RWPE2 (cell line): ENCODE measurements around the gene G6PD.
"Not testable (repeated sequence)": the region's sequence is repeated elsewhere in the genome, so short reads cannot be mapped to it uniquely, and the experiment has no call there.

Source experiments
- ATAC-seq: fragments of 200-7000 bp; cut with Tn5 transposase; 3 replicates; pipeline ENCODE4 v1.9.1; 2021; ENCODE audit warnings: low read depth
- DNase-seq: peaks from one replicate; pipeline ENCODE4 v3.0.0-alpha.2; 2020; ENCODE audit warnings: low spot score
- H3K27ac ChIP-seq: fragments of 450-650 bp; 2 replicates; pipeline ENCODE4 v1.5.1; 2017; ENCODE audit warnings: mild to moderate bottlenecking; ENCODE audit not compliant: poor library complexity, severe bottlenecking
- H3K27me3 ChIP-seq: fragments of 250-450 bp; sonication (Bioruptor Pico); 2 replicates; pipeline ENCODE4 v1.5.1; 2021; ENCODE audit warnings: mild to moderate bottlenecking, moderate library complexity; ENCODE audit not compliant: insufficient read depth, poor library complexity, severe bottlenecking
- H3K36me3 ChIP-seq: fragments of 250-450 bp; sonication (Bioruptor Pico); 2 replicates; pipeline ENCODE4 v1.5.1; 2020; ENCODE audit warnings: low read depth, mild to moderate bottlenecking, moderate library complexity
- H3K4me1 ChIP-seq: fragments of 250-450 bp; sonication (Bioruptor Pico); 2 replicates; pipeline ENCODE4 v1.5.1; 2021; ENCODE audit warnings: mild to moderate bottlenecking, moderate library complexity; ENCODE audit not compliant: insufficient read depth, poor library complexity, severe bottlenecking
- H3K4me3 ChIP-seq: fragments of 250-450 bp; sonication (Bioruptor Pico); 2 replicates; pipeline ENCODE4 v1.5.1; 2021; ENCODE audit warnings: mild to moderate bottlenecking, moderate library complexity; ENCODE audit not compliant: severe bottlenecking
- H3K9me3 ChIP-seq: fragments of 250-450 bp; sonication (Bioruptor Pico); 2 replicates; pipeline ENCODE4 v1.5.1; 2021; ENCODE audit warnings: mild to moderate bottlenecking, moderate library complexity; ENCODE audit not compliant: severe bottlenecking
- TF ChIP-seq, protein P1 (sequence below): fragments of 450-650 bp; IDR thresholded peaks from one replicate; pipeline ENCODE4 v1.5.1; 2017; ENCODE audit warnings: mild to moderate bottlenecking, moderate library complexity; ENCODE audit not compliant: poor library complexity, severe bottlenecking

G6PD gene

GRCh38 chrX:154502098-154502497 is 44.5 kb downstream of the G6PD start:
- ATAC-seq (no peak), DNase-seq (no peak)
- Histone ChIP-seq H3K4me3 (no peak overlapping the region), H3K27me3 (no peaks in the 10 kb centered on the region), H3K9me3 (no peaks in the 10 kb centered on the region), H3K4me1 (peaks cover 2% of the 10 kb centered on the region), H3K27ac (no peak overlapping the region), H3K36me3 (no peaks in the 10 kb centered on the region)
- TF ChIP-seq, protein P1, sequence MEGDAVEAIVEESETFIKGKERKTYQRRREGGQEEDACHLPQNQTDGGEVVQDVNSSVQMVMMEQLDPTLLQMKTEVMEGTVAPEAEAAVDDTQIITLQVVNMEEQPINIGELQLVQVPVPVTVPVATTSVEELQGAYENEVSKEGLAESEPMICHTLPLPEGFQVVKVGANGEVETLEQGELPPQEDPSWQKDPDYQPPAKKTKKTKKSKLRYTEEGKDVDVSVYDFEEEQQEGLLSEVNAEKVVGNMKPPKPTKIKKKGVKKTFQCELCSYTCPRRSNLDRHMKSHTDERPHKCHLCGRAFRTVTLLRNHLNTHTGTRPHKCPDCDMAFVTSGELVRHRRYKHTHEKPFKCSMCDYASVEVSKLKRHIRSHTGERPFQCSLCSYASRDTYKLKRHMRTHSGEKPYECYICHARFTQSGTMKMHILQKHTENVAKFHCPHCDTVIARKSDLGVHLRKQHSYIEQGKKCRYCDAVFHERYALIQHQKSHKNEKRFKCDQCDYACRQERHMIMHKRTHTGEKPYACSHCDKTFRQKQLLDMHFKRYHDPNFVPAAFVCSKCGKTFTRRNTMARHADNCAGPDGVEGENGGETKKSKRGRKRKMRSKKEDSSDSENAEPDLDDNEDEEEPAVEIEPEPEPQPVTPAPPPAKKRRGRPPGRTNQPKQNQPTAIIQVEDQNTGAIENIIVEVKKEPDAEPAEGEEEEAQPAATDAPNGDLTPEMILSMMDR = no peak

GRCh38 chrX:154501423-154501822 is 45.2 kb downstream of the G6PD start:
- H3K4me1 ChIP-seq, H3K27me3 ChIP-seq, H3K4me3 ChIP-seq, ATAC-seq, H3K27ac ChIP-seq, H3K9me3 ChIP-seq, DNase-seq, H3K36me3 ChIP-seq: not testable (repeated sequence)

- H3K4me1 ChIP-seq, H3K9me3 ChIP-seq, H3K4me3 ChIP-seq, DNase-seq, H3K36me3 ChIP-seq, H3K27me3 ChIP-seq, H3K27ac ChIP-seq, ATAC-seq: not testable (repeated sequence)
Measured at GRCh38 chrX:154496591-154497137, 50.0 kb downstream of the G6PD start.

- no peaks in the 10 kb centered on the region for H3K4me1 ChIP-seq
- H3K27ac ChIP-seq = no peak overlapping the region
- TF ChIP-seq, protein P1 = no peak
- no peak for ATAC-seq
- no peaks in the 10 kb centered on the region for H3K27me3 ChIP-seq
- H3K9me3 ChIP-seq = no peaks in the 10 kb centered on the region
- H3K36me3 ChIP-seq = no peaks in the 10 kb centered on the region
- no peak overlapping the region for H3K4me3 ChIP-seq
- DNase-seq = no peak
Measured at GRCh38 chrX:154495472-154495922, 51.1 kb downstream of the G6PD start.

DNA sequence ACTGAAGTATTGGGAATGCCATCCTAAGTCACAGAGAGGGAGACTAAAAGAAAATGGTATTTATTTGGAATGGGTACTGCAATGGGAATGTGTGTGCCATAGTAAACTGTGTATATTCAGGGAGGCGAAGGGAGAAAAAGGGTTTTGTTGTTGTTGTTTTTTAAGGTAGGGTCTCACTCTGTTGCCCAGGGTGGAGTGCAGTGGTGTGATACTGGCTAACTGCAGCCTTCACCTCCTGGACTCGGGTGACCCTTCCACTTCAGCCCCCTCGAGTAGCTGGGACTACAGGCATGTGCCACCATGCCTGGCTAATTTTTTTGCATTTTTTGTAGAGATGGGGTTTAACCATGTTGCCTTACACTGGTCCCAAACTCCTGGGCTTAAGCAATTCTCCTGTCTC is 51.9 kb downstream of the G6PD start:
- Histone ChIP-seq H3K4me1 (no peaks in the 10 kb centered on the region), H3K4me3 (no peak overlapping the region), H3K27me3 (no peaks in the 10 kb centered on the region), H3K9me3 (no peaks in the 10 kb centered on the region), H3K36me3 (no peaks in the 10 kb centered on the region), H3K27ac (no peak overlapping the region)
- DNase-seq (no peak), ATAC-seq (no peak)
- TF ChIP-seq, protein P1 = no peak

DNA sequence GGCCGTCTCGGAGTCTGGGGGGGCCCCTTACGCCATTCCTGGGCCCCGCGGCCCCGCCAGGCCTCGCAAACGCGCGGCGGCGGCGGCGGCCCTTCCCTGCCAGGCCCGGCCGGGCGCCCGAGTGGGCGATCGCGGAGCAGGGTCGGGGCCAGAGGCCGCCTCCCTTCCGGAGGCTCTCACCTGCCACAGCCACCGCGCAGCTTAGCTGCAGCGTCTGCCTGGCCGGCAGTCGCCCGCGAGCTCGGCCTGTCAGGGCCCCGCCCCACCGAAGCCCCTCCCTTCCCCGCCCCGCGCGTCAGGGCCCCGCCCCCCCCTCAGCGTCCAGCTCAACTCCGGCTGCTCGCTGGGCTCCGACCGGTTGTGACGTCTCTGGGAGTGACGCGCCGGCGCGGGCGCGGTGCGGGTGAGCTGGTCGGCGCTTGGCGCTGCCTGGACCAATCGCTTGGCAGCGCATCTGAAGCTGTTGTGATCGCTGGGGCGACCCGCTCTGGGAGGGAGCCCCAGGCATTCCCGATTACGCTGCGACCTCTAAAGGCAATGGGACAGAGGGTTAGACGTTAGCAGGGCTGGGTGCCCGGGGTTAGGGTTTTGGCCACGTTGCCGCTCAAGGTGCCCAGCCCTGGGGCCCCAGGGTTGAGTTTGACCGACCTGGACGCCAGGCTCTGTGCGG is 56.1 kb downstream of the G6PD start, which contains the start of gene SLC10A3:
Gene SLC10A3 (minus strand): TSS at position 216 of the 670 bp plus-strand sequence. CDS start 1,689 bp downstream, outside the sequence.
- Histone ChIP-seq H3K27ac (peak within 1 kb of the TSS; percentile 64), H3K4me3 (peak within 1 kb of the TSS; percentile 60), H3K27me3 (no peaks in the 10 kb centered on the region), H3K36me3 (peaks cover 12% of the 10 kb centered on the region), H3K9me3 (no peaks in the 10 kb centered on the region), H3K4me1 (no peaks in the 10 kb centered on the region)
- DNase-seq (peak; percentile 87), ATAC-seq (peak; percentile 85)
- TF ChIP-seq, protein P1 = peak; percentile 17
